Stimulated activated CD4-positive, alpha-beta T cell treated with anti-CD3 and anti-CD28 coated beads, Interleukin-1b, Interleukin-23, amount 100 ng/mL, for 4 hours (primary cell): Measurements from ENCODE around the gene SGPP2.

ENCODE experiments used
- DNase-seq, 2 donors: peaks; one replicate each; pipeline ENCODE4 v3.0.0-alpha.2; 2020; ENCODE audit warnings: low read depth in 2 of 2

Gene SGPP2

GRCh38 chr2:222470802-222471468 is 46.6 kb downstream of the SGPP2 start:
- no peak for DNase-seq

DNA sequence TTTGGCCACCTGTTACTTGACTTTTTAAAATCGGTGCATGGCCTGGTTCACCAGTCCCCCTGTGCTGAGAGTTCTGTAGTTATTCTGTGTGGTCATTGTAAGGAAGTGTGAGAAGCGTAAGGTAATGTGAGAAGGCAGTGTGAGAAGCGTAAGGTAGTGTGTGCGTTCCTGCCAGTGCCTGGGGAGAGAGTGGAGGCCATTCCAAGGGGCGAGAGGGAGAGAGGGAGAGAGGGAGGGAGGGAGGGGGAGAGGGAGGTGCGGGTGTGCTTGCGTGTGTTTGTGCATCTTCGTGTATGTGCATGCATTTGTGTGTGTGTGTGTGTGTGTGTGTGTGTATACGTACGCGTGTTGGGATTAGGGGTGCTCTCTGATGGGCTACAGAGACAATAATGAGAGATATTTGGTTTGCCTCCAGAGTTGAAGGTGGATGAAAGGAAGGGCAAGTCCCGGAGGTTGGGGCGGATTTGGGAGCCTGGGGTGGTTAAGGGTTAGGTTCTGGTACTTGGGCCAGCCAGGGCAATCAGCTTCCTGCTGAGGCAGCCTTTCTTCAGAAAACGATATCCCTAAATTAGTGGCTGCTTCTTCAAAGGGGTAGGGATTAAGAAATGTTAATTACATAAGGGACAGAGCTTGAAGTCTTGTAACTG is 53.7 kb downstream of the SGPP2 start:
- no peak for DNase-seq

DNA sequence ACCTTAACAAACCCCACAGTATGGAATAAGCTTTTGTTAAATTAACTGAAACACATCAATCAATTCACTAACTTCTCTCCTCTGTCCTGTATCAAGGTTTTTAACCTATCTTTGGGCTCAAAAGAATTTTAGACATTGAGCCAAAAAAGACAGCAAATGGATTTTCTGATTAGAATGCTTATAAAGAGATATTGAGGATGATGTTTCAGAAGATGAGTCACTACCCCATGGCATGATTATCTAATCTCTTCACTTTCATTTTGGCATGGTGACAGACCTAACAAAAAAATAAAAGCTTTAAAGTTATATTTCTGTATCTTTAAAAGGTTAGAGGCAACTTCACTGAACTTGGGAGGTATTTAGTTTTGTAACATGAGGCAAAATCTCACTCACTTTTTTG is 55.5 kb downstream of the SGPP2 start:
- no peak for DNase-seq

DNA sequence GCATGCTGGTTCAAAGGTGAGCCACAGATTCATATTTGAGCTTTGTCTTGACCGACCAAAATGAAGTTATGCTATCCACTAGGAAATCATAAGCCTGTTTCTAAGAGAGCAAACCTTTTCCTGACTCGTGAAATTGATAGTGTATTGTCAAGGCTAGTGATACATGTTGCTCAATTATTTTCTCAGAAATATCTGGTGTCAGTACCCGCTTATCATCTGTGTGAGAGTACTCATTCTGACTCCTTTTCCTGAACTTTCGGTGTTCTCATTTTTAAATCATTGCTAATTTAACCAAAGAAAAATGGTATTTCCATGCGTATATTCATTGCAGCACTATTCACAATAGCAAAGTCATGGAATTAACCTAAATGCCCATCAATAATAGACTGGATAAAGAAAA is 56.2 kb downstream of the SGPP2 start:
- no peak for DNase-seq

DNA sequence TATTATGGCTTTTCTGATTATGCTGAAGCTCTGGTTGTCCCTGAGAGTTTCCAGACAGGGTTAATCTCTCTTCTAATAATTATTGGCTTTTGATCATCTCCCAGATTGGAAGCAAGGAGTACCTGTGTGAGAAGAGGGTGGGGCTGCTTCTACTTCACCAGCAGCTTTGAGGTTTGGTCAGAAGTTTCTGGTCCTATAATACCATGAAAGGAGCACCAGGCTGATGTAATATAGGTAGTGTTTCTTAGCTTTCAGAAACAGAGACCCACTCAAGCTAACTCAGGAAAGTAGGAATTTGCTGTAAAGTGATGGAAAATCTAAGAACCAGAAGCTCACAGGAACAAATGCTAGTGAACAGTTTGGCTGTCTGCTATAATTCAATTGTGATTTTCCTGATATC is 57.6 kb downstream of the SGPP2 start:
- no peak for DNase-seq

DNA sequence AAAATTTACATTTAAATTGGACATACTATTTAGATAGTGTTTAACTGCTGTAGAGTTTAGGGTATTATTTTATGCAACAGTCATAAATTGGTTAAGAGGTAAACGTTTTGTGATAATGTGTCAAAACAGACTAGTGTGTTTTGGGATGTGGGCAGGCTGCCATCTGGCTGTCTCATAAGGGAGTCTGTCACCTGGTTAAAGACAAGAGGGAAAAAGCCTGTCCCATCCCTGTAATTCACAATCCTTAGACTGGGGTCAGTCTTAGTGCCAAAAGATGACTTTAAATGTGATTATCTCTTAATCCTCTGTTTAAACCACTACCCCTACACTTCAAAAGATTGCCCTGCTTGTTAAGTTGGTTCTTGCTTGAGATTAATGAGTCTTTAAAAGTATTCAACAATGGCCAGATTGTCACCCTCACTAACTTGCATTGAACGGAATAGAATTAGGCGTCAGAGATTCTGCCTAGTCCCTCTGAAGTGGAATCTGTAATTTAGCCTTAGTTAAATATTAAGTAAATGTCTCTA is 59.2 kb downstream of the SGPP2 start:
- no peak for DNase-seq

DNA sequence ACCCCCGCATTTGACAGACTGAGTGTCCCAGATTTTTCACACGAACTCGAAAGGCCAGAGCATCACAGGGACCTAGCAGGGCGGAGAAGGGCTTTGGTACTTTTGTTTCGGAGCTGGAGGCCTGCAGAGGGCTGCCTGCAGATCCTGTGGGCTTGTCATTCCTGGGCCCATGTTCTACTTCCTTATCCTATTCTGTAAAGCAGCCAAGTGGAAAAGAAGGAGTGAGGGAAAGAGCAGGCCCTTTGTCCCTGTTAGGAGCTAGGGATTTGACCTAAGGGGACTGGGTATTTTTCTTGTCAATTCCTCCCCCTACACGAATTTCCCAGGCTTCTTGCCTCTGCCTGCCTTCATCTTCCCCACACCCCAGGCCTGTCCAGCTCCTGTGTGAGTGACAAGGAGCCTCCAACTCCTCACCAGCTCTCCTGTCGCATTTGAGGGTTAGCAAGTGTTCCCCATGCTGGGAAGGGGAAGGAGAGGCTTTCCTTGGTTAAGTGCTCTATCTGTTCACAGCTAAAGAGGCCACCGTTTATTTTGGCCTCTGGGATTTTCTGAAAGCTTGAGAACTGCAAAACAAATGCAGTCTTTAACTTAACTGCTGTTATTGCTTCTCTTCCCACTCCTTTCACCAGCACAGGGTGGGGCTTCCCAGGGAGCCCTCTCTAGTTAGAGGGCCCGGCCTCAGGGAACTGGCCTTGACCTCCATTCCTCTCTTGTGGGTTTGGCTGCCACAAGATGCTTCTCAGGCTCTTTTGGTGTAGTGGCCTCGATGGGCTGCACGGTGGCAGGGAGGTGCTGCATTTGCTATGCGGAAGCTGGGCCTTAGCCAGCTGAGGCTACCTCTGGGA is 61.2 kb downstream of the SGPP2 start:
- no peak for DNase-seq

DNA sequence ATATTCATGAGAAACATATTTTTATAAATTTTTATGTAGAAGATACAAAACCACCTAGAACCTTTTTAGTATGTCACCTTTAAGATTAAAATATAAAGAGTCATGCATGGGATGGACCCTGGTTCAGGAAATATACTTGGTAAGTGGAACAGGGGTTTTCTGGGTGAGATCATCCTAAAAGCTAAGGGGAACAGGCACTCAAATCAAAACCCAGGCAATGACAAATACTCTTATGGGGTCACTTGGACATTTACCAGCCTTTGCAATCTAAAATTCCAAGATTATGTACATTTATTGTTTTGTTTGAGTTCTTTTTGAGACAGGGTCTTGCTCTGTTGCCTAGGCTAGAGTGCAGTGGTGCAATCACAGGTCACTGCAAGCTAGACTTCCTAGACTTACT is 65.8 kb downstream of the SGPP2 start:
- no peak for DNase-seq

DNA sequence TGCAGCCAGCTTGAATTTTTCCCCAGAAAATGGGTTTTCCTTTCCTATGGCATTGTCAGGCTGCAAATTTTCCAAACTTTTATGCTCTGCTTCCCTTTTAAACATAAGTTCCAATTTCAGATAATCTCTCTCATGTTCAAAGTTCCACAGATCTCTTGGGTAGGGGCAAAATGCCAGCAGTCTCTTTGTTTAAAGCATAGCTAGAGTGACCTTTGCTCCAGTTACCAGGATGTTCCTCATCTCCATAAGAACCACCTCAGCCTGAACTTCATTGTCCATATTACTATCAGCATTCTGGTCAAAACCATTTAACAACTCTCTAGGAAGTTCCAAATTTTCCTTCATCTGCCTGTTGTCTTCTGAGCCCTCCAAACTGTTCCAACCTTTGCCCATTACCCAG is 68.3 kb downstream of the SGPP2 start:
- DNase-seq = no peak

DNA sequence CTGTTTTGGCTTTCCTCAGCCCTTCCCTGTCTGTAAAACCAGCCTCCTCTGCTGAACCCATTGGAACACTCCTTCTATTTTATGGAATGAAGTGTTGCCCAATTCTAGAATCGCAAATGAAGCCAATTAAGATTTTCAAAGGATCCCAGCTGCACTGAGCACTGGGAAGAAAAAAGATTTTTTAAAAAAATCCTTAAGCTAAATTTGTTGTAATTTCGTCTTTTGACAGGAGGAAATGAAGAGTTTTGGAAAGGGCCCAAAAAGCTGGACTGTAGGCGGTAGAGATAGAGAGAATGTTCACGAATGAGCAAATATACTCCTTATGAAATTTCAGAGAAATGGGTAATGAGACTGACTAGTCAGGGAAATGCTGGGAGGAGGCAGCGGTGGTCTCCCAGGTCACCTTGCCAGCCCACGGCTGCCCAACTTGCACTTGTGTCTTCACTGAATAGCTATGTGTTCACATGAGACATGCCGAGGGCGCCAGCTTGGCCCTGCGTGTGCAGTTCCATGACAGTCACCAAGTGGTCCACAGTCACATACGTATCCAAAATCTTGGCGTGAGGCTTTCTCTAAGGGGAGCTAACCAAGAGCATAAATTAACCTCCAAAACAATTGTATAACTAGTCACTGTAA is 69.9 kb downstream of the SGPP2 start:
- no peak for DNase-seq

GRCh38 chr2:222495388-222495787 is 71.0 kb downstream of the SGPP2 start:
- DNase-seq = no peak

DNA sequence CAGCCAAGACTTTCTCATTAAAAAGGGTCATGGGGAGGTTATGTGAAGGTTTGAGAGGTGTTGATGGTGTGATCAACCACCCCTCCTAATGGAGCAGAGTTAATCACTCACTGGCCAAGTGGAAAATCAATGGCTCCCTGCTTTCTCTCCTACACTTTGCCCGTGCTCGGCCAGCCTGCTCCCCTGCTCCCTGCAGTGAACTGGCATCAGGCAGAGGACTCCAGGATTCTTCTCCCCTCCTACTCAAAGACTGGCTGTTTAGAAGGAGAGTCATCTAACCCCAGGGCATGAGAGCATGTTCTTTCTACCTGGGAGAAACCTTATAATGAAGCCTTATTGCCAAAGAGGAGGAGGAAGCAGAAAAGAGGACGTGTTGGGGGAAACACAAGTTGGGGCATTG is 74.9 kb downstream of the SGPP2 start:
- DNase-seq = no peak

GRCh38 chr2:222504191-222504590 is 79.8 kb downstream of the SGPP2 start:
- no peak for DNase-seq

GRCh38 chr2:222504719-222505118 is 80.4 kb downstream of the SGPP2 start:
- DNase-seq = no peak

DNA sequence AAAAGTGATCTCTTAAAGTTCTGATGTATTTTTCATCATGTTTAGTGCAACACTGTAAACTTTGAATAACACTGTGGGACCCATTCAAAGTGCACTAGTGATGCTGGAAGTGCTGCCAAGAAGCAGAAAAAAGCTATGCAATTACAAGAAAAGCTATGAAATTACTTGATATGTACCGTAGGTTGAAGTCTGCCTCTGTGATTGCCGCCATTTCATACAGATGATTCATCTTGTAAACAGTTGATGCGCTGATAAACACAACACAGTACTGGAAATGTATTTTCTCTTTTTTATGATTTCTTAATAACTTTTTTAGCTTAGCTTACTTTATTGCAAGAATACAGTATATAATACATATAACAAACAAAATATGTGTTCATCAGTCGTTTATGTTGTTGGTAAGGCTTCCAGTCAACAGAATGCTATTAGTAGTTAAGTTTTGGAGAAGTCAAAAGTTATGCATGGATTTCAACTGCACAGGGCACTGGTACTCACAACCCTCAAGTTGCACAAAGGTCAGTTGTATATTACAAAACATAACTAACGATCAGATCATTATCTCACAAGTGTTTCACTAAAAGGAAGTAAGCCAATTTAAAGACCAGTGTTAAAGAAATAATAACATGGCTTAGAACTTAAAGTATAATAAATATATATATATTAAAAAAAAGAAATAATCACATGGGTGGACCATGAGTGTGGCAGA is 82.0 kb downstream of the SGPP2 start:
- DNase-seq = no peak

DNA sequence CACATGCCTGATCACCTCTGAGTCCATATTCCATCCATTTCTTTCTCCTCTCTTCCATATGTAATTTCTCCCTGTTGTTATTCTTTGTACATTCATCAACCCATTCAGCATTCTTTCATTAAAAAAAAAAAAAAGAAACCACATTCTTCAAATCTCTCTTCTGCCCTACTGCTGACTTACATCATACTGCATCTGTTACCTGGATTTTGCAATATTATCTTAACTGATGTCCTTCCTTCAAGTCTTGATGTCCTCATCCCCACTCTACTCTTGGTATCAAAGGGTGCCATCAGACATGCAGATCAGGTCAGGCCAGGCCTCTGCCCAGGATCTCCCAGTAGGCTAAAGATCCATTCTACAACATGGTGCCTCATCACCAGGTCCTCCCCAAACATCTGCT is 90.6 kb downstream of the SGPP2 start:
- no peak for DNase-seq

DNA sequence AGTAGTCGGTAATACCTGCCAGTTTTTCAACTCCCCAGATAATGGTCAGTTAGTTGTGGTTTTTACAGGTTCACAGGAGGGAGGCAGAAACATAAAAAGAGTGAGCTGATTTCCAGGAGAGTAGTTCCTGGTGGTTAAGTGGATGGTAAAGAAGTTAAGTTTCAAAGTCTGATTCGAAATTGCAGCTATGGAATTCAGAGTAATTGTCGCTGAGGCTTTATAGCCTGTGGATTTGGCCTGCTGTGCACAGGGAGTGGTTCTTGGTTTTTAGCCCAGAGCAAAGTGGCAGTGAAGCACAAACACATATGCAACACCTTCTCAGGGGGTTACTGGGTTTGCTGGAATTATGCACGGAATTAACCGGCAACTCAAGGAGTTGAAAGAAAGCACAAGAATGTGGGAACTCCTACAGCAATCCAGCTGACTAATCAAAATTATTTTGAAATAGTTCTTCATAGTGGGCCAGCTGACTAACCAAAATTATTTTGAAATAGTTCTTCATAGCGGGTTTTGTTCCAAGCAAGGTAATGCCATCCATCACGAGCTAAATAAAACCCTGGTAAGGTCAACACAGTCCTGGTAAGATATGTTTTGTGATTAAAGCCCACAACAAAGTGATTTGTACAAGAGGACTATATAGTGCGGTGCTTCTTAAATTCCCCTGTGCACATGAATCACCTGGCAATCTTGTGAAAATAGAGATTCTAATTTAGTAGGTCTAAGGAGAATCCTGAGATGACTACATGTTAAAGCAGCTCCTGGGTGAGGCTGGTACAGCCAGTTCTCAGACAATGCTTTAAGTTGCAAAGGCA is 94.4 kb downstream of the SGPP2 start:
- no peak for DNase-seq

DNA sequence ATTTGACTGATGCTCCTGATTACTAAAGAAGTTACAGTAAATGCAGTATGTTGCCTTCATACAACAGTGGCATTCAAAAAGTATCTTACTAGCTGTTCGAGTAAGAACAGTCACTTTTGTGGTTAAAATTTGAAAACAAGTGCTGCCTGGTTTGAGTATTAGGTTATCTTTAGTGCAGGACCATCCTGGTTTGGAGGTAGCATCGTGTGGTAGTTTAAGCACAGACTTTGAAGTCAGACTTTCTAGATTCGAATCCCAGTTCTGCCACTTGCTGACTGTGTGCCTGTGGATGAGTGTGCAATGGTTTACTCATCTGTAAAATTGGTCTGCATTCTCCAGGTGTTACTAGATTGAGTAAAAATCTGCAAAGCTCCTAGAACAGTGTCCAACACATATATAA is 96.8 kb downstream of the SGPP2 start:
- DNase-seq = no peak

DNA sequence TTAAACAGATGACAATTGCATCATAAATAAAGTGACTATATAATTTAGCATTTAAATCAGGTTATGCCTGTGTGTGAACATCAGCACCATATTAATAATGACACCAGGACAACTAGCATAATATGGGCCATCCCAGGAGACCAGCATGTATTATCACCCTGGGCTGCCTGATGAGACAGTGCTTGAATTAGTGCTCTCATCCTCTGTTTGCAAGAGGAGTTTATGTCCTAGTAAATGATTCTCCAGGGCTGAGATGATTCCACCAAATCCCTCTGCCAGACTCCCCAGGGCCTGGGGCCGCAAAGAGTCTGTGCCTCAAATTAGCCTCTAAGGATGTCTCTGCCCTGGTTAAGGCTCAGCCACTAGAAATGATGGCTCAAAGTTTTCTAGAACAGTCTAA is 97.7 kb downstream of the SGPP2 start:
- no peak for DNase-seq

- no peak for DNase-seq
Measured at GRCh38 chr2:222523783-222524544, 99.6 kb downstream of the SGPP2 start.
